ENCODE results near the gene NOL9. TPM values are rescaled to one million over a fixed set of nuclear protein-coding genes. Genes with fewer than 3 reads are reported as not detected.

The NOL9 gene
- total and polyA plus RNA-seq, 10 of the 15 experiments (the other 5 are each of a cell fraction or from before 2014, with no cell fraction given), result 3.9 to 35.9 (median 23.0) TPM

GRCh38 chr1:6596886-6597776 lies 42.8 kb upstream of the NOL9 start:
- H3K79me2 ChIP-seq (ENCODE audit: control insufficient read depth, insufficient read depth, low read length), result peaks cover 33% of the 10 kb centered on the region
- H3K4me1 ChIP-seq (ENCODE audit: control insufficient read depth, insufficient read depth, low read length), result peaks cover 9% of the 10 kb centered on the region
- no TSS peak for BruUV-seq (replicated peaks)

More at GRCh38 chr1:6596886-6597776, 42.8 kb upstream of the NOL9 start:
- Histone ChIP-seq H3K9me3 (replicated peaks; ENCODE audit: control insufficient read depth, insufficient read depth, low read length) (no peaks in the 10 kb centered on the region), H3K9ac (ENCODE audit: control insufficient read depth, insufficient read depth, low read length) (no peak overlapping the region), H3K4me2 (ENCODE audit: control insufficient read depth, insufficient read depth) (no peak overlapping the region), H3K27me3 (replicated peaks in 1 of 2; ENCODE audit: control insufficient read depth in 2 of 2, insufficient read depth in 2 of 2, low read length in 1 of 2) (no peaks in the 10 kb centered on the region), H3K4me3 (no peak overlapping the region), H3K27ac (ENCODE audit: control insufficient read depth, insufficient read depth) (no peak overlapping the region), H3K36me3 (ENCODE audit: control insufficient read depth in 2 of 2, insufficient read depth in 2 of 2, low read length in 1 of 2) (peaks cover 10 to 24% of the 10 kb centered on the region in 2 experiments), H2AFZ (ENCODE audit: control insufficient read depth, low read depth, low read length) (no peak overlapping the region), H4K20me1 (ENCODE audit: control insufficient read depth, insufficient read depth) (no peaks in the 10 kb centered on the region)
- DNase-seq (ENCODE audit: low read depth, low spot score) (no peak), ATAC-seq (no peak), FAIRE-seq (no peak)
- CTCF ChIA-PET, result interaction anchor here (1.4 kb wide), 1 partner anchor 43 kb away, joined by 6 read pairs; the partner anchor contains the start of genes NOL9 and TAS1R1
- RAD21 ChIA-PET (ENCODE audit: unreplicated experiment), result no interaction called here
- WGBS (ENCODE audit: insufficient coverage, insufficient replicate concordance, low lambda C conversion rate, missing lambda C conversion rate), result 85% methylated on average over 15 of the region's 15 CpGs
- POLR2A ChIA-PET, result interaction anchor here (4.0 kb wide), 1 partner anchor 16 kb away, joined by 22 read pairs; the partner anchor contains the start of gene ZBTB48
- in situ Hi-C loops (cut with MboI) (no loop called here), intact Hi-C loops (cut with micrococcal nuclease; ENCODE audit: unreplicated experiment) (no loop called here)
- SMC1A ChIA-PET (ENCODE audit: uncharacterized antibody, unreplicated experiment), result no interaction called here
- TF ChIP-seq E2F8 (IDR thresholded peaks at IDR 0.05; ENCODE audit: low read depth, partially characterized antibody) (no peak), NBN (IDR thresholded peaks at IDR 0.05) (no peak), RB1 (IDR thresholded peaks at IDR 0.05; ENCODE audit: borderline replicate concordance) (no peak), TARDBP (IDR thresholded peaks at IDR 0.05; ENCODE audit: borderline replicate concordance) (no peak)
